Neural cell (in vitro differentiated cells): ENCODE results near the gene CDK5RAP1. TPM values are rescaled to one million over a fixed set of nuclear protein-coding genes. Genes with fewer than 3 reads are reported as not detected.
A peak's percentile ranks its signal among the peaks of the same experiment; 100 is the strongest.
"Not testable (repeated sequence)": the region's sequence is repeated elsewhere in the genome, so short reads cannot be mapped to it uniquely, and the experiment has no call there.

ENCODE experiments used
- H2AFZ ChIP-seq: fragments of 200-600, 300-800 bp; sonication (generic), shearing (Covaris generic); 2 replicates; pipeline ENCODE4 v1.6.0; 2014; ENCODE audit warnings: low read depth, mild to moderate bottlenecking, antibody characterized with exemption, low read length, moderate library complexity
- H3F3A ChIP-seq: fragments of 200-600 bp; shearing (Covaris generic); 2 replicates; pipeline ENCODE4 v1.6.1; 2016; ENCODE audit warnings: mild to moderate bottlenecking, moderate library complexity, mixed read lengths, antibody characterized with exemption, low read length; ENCODE audit not compliant: insufficient read depth, poor library complexity, severe bottlenecking
- H3K27ac ChIP-seq: fragments of 200-600, 300-800 bp; sonication (generic), shearing (Covaris generic); 2 replicates; pipeline ENCODE4 v1.5.1; 2014; ENCODE audit warnings: mild to moderate bottlenecking, low read length, moderate library complexity
- H3K27me3 ChIP-seq: fragments of 300-800, 200-600 bp; sonication (generic), shearing (Covaris generic); 2 replicates; pipeline ENCODE4 v1.6.0; 2014; ENCODE audit warnings: mild to moderate bottlenecking, low read depth, low read length, moderate library complexity; ENCODE audit not compliant: insufficient read depth
- H3K36me3 ChIP-seq: fragments of 300-800, 200-600 bp; sonication (generic), shearing (Covaris generic); 2 replicates; pipeline ENCODE4 v1.5.1; 2014; ENCODE audit warnings: mild to moderate bottlenecking, antibody characterized with exemption, low read length, moderate library complexity; ENCODE audit not compliant: insufficient read depth
- H3K4me2 ChIP-seq: fragments of 300-800, 200-600 bp; sonication (generic), shearing (Covaris generic); 2 replicates; pipeline ENCODE4 v1.6.0; 2014; ENCODE audit warnings: mild to moderate bottlenecking, low read length
- H3K4me3 ChIP-seq: fragments of 300-800, 200-600 bp; sonication (generic), shearing (Covaris generic); 2 replicates; pipeline ENCODE4 v1.5.1; 2014; ENCODE audit warnings: mild to moderate bottlenecking, low read length, moderate library complexity
- H3K79me2 ChIP-seq: fragments of 200-600 bp; shearing (Covaris generic); replicated peaks from 2 replicates; pipeline ENCODE4 v1.6.0; 2014; ENCODE audit warnings: mild to moderate bottlenecking, low read length, moderate library complexity; ENCODE audit not compliant: insufficient read depth
- H3K9ac ChIP-seq: fragments of 300-800, 200-600 bp; sonication (generic), shearing (Covaris generic); 2 replicates; pipeline ENCODE4 v1.6.1; 2016; ENCODE audit warnings: mild to moderate bottlenecking, low read length, mixed read lengths
- H3K9me2 ChIP-seq: fragments of 200-600 bp; shearing (Covaris generic); 2 replicates; pipeline ENCODE4 v1.6.1; 2016; ENCODE audit warnings: mild to moderate bottlenecking, low read length, mixed read lengths; ENCODE audit not compliant: insufficient read depth
- H3K9me3 ChIP-seq: fragments of 200-600, 300-800 bp; sonication (generic), shearing (Covaris generic); 2 replicates; pipeline ENCODE4 v1.6.1; 2016; ENCODE audit warnings: mild to moderate bottlenecking, mixed run types, low read length, moderate library complexity, mixed read lengths
- H4K20me1 ChIP-seq: fragments of 200-600 bp; shearing (Covaris generic); 2 replicates; pipeline ENCODE4 v1.6.1; 2016; ENCODE audit warnings: mild to moderate bottlenecking, mixed run types; ENCODE audit not compliant: insufficient read depth
- CTCF ChIP-seq: fragments of 450-650 bp; IDR thresholded peaks from 2 replicates; pipeline ENCODE4 v1.5.1; 2014; ENCODE audit warnings: antibody characterized with exemption, mild to moderate bottlenecking, moderate library complexity; ENCODE audit not compliant: poor library complexity, severe bottlenecking
- EP300 ChIP-seq: fragments of 450-650 bp; conservative IDR thresholded peaks from 2 replicates; pipeline ENCODE4 v1.6.1; 2014; ENCODE audit warnings: antibody characterized with exemption, mild to moderate bottlenecking, moderate library complexity; ENCODE audit not compliant: poor library complexity, severe bottlenecking
- EZH2 ChIP-seq: fragments of 200-600, 300-800 bp; shearing (Covaris generic), sonication (generic); IDR thresholded peaks from 2 replicates; pipeline ENCODE4 v1.6.1; 2014; ENCODE audit warnings: antibody characterized with exemption, low read length, borderline replicate concordance, mild to moderate bottlenecking; ENCODE audit not compliant: insufficient read depth, poor library complexity, severe bottlenecking
- MXI1 ChIP-seq: fragments of 450-650 bp; conservative IDR thresholded peaks from 2 replicates; pipeline ENCODE4 v1.6.1; 2014; ENCODE audit warnings: antibody characterized with exemption, mild to moderate bottlenecking; ENCODE audit not compliant: poor library complexity, severe bottlenecking
- POLR2AphosphoS5 ChIP-seq: IDR thresholded peaks from 2 replicates; pipeline ENCODE4 v1.6.1; 2012
- RAD21 ChIP-seq: fragments of 450-650 bp; conservative IDR thresholded peaks from 2 replicates; pipeline ENCODE4 v1.6.1; 2014; ENCODE audit warnings: antibody characterized with exemption, mild to moderate bottlenecking, moderate library complexity
- REST ChIP-seq: IDR thresholded peaks from 2 replicates; pipeline ENCODE4 v1.6.1; 2012; ENCODE audit warnings: borderline replicate concordance
- SMC3 ChIP-seq: fragments of 450-650 bp; conservative IDR thresholded peaks from 2 replicates; pipeline ENCODE4 v1.6.1; 2014; ENCODE audit warnings: antibody characterized with exemption, mild to moderate bottlenecking, moderate library complexity; ENCODE audit not compliant: poor library complexity
- TAF1 ChIP-seq: IDR thresholded peaks from 2 replicates; pipeline ENCODE4 v1.6.1; 2012; ENCODE audit warnings: low read depth
- polyA plus RNA-seq: library from polyadenylated mRNA; depleted of rRNA; stranded (reverse); fragments of >200 nt; gene quantifications from 2 replicates; pipeline ENCODE4 v1.2.3, GENCODE V29; 2014

The CDK5RAP1 gene
- polyA plus RNA-seq, 1 donor from 2014 or later, result 47.2 TPM

- H3K9ac ChIP-seq, result peak overlapping the region; percentile 66
- H3K9me2 ChIP-seq, result no peaks in the 10 kb centered on the region
- no peaks in the 10 kb centered on the region for H3K9me3 ChIP-seq
- H3K27ac ChIP-seq, result no peak overlapping the region
- no peak overlapping the region for H3K4me2 ChIP-seq
- no peaks in the 10 kb centered on the region for H4K20me1 ChIP-seq
- peaks cover 4% of the 10 kb centered on the region for H3K27me3 ChIP-seq
- peak overlapping the region; percentile 75 for H3K4me3 ChIP-seq
- TF ChIP-seq EP300 (no peak), CTCF (no peak), SMC3 (no peak), REST (no peak), POLR2AphosphoS5 (no peak), MXI1 (no peak)
- no peaks in the 10 kb centered on the region for H3K36me3 ChIP-seq
- no peaks in the 10 kb centered on the region for H3F3A ChIP-seq
- H3K79me2 ChIP-seq, result no peaks in the 10 kb centered on the region
- H2AFZ ChIP-seq, result no peak overlapping the region
These were observed 41.1 kb upstream of the CDK5RAP1 start for GRCh38 chr20:33442136-33443005.

- no peaks in the 10 kb centered on the region for H3F3A ChIP-seq
- peaks cover 4% of the 10 kb centered on the region for H3K27me3 ChIP-seq
- no peaks in the 10 kb centered on the region for H3K79me2 ChIP-seq
- H3K4me2 ChIP-seq, result no peak overlapping the region
- no peaks in the 10 kb centered on the region for H3K36me3 ChIP-seq
- no peaks in the 10 kb centered on the region for H3K9me3 ChIP-seq
- no peaks in the 10 kb centered on the region for H4K20me1 ChIP-seq
- TF ChIP-seq SMC3 (no peak), CTCF (no peak), POLR2AphosphoS5 (no peak), TAF1 (no peak), EP300 (no peak), REST (no peak), EZH2 (no peak), MXI1 (no peak), RAD21 (no peak)
- H3K4me3 ChIP-seq, result no peak overlapping the region
- no peak overlapping the region for H3K9ac ChIP-seq
- H3K9me2 ChIP-seq, result no peaks in the 10 kb centered on the region
- no peak overlapping the region for H3K27ac ChIP-seq
- no peak overlapping the region for H2AFZ ChIP-seq
These were observed 40.0 kb upstream of the CDK5RAP1 start for GRCh38 chr20:33441142-33441955.

- H3K27ac ChIP-seq, result not testable (repeated sequence)
These were observed 39.2 kb upstream of the CDK5RAP1 start for GRCh38 chr20:33440562-33440961.

More at GRCh38 chr20:33440562-33440961, 39.2 kb upstream of the CDK5RAP1 start:
- not testable (repeated sequence) for H3F3A ChIP-seq, H3K36me3 ChIP-seq, H3K4me3 ChIP-seq, H2AFZ ChIP-seq, H3K9me3 ChIP-seq, H3K79me2 ChIP-seq, H3K9me2 ChIP-seq, H3K4me2 ChIP-seq, H3K27me3 ChIP-seq, H4K20me1 ChIP-seq, H3K9ac ChIP-seq
